Neural cell (in vitro differentiated cells): ENCODE results near the gene APMAP. TPM values are rescaled to one million over a fixed set of nuclear protein-coding genes. Genes with fewer than 3 reads are reported as not detected.

Experiments
- H2AFZ ChIP-seq: fragments of 200-600, 300-800 bp; sonication (generic), shearing (Covaris generic); 2 replicates; pipeline ENCODE4 v1.6.0; 2014; ENCODE audit warnings: low read depth, mild to moderate bottlenecking, antibody characterized with exemption, low read length, moderate library complexity
- H3F3A ChIP-seq: fragments of 200-600 bp; shearing (Covaris generic); 2 replicates; pipeline ENCODE4 v1.6.1; 2016; ENCODE audit warnings: mild to moderate bottlenecking, moderate library complexity, mixed read lengths, antibody characterized with exemption, low read length; ENCODE audit not compliant: insufficient read depth, poor library complexity, severe bottlenecking
- H3K27ac ChIP-seq: fragments of 200-600, 300-800 bp; sonication (generic), shearing (Covaris generic); 2 replicates; pipeline ENCODE4 v1.5.1; 2014; ENCODE audit warnings: mild to moderate bottlenecking, low read length, moderate library complexity
- H3K27me3 ChIP-seq: fragments of 300-800, 200-600 bp; sonication (generic), shearing (Covaris generic); 2 replicates; pipeline ENCODE4 v1.6.0; 2014; ENCODE audit warnings: mild to moderate bottlenecking, low read depth, low read length, moderate library complexity; ENCODE audit not compliant: insufficient read depth
- H3K36me3 ChIP-seq: fragments of 300-800, 200-600 bp; sonication (generic), shearing (Covaris generic); 2 replicates; pipeline ENCODE4 v1.5.1; 2014; ENCODE audit warnings: mild to moderate bottlenecking, antibody characterized with exemption, low read length, moderate library complexity; ENCODE audit not compliant: insufficient read depth
- H3K4me2 ChIP-seq: fragments of 300-800, 200-600 bp; sonication (generic), shearing (Covaris generic); 2 replicates; pipeline ENCODE4 v1.6.0; 2014; ENCODE audit warnings: mild to moderate bottlenecking, low read length
- H3K4me3 ChIP-seq: fragments of 300-800, 200-600 bp; sonication (generic), shearing (Covaris generic); 2 replicates; pipeline ENCODE4 v1.5.1; 2014; ENCODE audit warnings: mild to moderate bottlenecking, low read length, moderate library complexity
- H3K79me2 ChIP-seq: fragments of 200-600 bp; shearing (Covaris generic); replicated peaks from 2 replicates; pipeline ENCODE4 v1.6.0; 2014; ENCODE audit warnings: mild to moderate bottlenecking, low read length, moderate library complexity; ENCODE audit not compliant: insufficient read depth
- H3K9ac ChIP-seq: fragments of 300-800, 200-600 bp; sonication (generic), shearing (Covaris generic); 2 replicates; pipeline ENCODE4 v1.6.1; 2016; ENCODE audit warnings: mild to moderate bottlenecking, low read length, mixed read lengths
- H3K9me2 ChIP-seq: fragments of 200-600 bp; shearing (Covaris generic); 2 replicates; pipeline ENCODE4 v1.6.1; 2016; ENCODE audit warnings: mild to moderate bottlenecking, low read length, mixed read lengths; ENCODE audit not compliant: insufficient read depth
- H3K9me3 ChIP-seq: fragments of 200-600, 300-800 bp; sonication (generic), shearing (Covaris generic); 2 replicates; pipeline ENCODE4 v1.6.1; 2016; ENCODE audit warnings: mild to moderate bottlenecking, mixed run types, low read length, moderate library complexity, mixed read lengths
- H4K20me1 ChIP-seq: fragments of 200-600 bp; shearing (Covaris generic); 2 replicates; pipeline ENCODE4 v1.6.1; 2016; ENCODE audit warnings: mild to moderate bottlenecking, mixed run types; ENCODE audit not compliant: insufficient read depth
- EP300 ChIP-seq: fragments of 450-650 bp; conservative IDR thresholded peaks from 2 replicates; pipeline ENCODE4 v1.6.1; 2014; ENCODE audit warnings: antibody characterized with exemption, mild to moderate bottlenecking, moderate library complexity; ENCODE audit not compliant: poor library complexity, severe bottlenecking
- EZH2 ChIP-seq: fragments of 200-600, 300-800 bp; shearing (Covaris generic), sonication (generic); IDR thresholded peaks from 2 replicates; pipeline ENCODE4 v1.6.1; 2014; ENCODE audit warnings: antibody characterized with exemption, low read length, borderline replicate concordance, mild to moderate bottlenecking; ENCODE audit not compliant: insufficient read depth, poor library complexity, severe bottlenecking
- MXI1 ChIP-seq: fragments of 450-650 bp; conservative IDR thresholded peaks from 2 replicates; pipeline ENCODE4 v1.6.1; 2014; ENCODE audit warnings: antibody characterized with exemption, mild to moderate bottlenecking; ENCODE audit not compliant: poor library complexity, severe bottlenecking
- POLR2AphosphoS5 ChIP-seq: IDR thresholded peaks from 2 replicates; pipeline ENCODE4 v1.6.1; 2012
- RAD21 ChIP-seq: fragments of 450-650 bp; conservative IDR thresholded peaks from 2 replicates; pipeline ENCODE4 v1.6.1; 2014; ENCODE audit warnings: antibody characterized with exemption, mild to moderate bottlenecking, moderate library complexity
- SMC3 ChIP-seq: fragments of 450-650 bp; conservative IDR thresholded peaks from 2 replicates; pipeline ENCODE4 v1.6.1; 2014; ENCODE audit warnings: antibody characterized with exemption, mild to moderate bottlenecking, moderate library complexity; ENCODE audit not compliant: poor library complexity
- TAF1 ChIP-seq: IDR thresholded peaks from 2 replicates; pipeline ENCODE4 v1.6.1; 2012; ENCODE audit warnings: low read depth
- polyA plus RNA-seq: library from polyadenylated mRNA; depleted of rRNA; stranded (reverse); fragments of >200 nt; gene quantifications from 2 replicates; pipeline ENCODE4 v1.2.3, GENCODE V29; 2014
- TF ChIP-seq, protein P1 (sequence below): IDR thresholded peaks from 2 replicates; pipeline ENCODE4 v1.6.1; 2012; ENCODE audit warnings: borderline replicate concordance
- TF ChIP-seq, protein P2 (sequence below): fragments of 450-650 bp; IDR thresholded peaks from 2 replicates; pipeline ENCODE4 v1.5.1; 2014; ENCODE audit warnings: antibody characterized with exemption, mild to moderate bottlenecking, moderate library complexity; ENCODE audit not compliant: poor library complexity, severe bottlenecking

APMAP gene
- polyA plus RNA-seq, 1 donor from 2014 or later = 140 TPM

DNA sequence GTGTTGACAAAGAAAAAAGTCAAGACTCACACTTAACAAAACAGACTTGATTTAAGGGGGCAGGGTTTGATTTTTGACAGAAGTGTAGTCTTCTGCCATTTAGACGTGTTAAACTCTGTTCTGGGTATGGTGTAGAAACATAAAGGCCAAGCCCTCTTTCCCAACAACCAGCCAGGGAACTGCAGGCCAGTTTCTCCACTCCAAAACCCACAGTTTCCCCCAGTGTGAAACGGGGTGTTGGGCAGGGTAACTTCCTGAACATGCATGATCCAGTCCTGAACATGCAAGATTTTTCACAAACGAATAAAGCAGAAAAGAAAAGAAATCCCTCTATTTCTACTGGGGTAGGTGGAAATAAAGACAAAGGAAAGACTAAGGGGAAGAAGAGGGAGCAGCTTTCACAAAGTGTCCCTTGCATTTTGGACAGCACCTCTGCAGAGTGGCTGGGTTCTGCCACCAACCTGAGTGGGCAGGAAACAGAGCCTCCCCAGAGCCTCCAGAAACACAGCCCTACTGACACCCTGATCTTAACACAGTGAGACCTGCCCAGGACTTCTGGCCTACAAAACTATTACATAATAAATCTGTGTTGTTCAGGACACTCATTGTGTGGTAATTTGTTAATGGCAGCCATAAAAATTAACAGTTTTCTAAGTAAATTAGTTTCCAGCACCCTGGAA lies 7.5 kb downstream of the APMAP start:
- H3K9me3 ChIP-seq = peaks cover 5% of the 10 kb centered on the region
- H3K4me3 ChIP-seq = no peak overlapping the region
- no peak overlapping the region for H3K4me2 ChIP-seq
- no peaks in the 10 kb centered on the region for H3K27me3 ChIP-seq
- peaks cover 25% of the 10 kb centered on the region for H3K79me2 ChIP-seq
- peaks cover 9% of the 10 kb centered on the region for H3K36me3 ChIP-seq
- no peak overlapping the region for H2AFZ ChIP-seq
- H3F3A ChIP-seq = no peaks in the 10 kb centered on the region
- TF ChIP-seq, protein P1, sequence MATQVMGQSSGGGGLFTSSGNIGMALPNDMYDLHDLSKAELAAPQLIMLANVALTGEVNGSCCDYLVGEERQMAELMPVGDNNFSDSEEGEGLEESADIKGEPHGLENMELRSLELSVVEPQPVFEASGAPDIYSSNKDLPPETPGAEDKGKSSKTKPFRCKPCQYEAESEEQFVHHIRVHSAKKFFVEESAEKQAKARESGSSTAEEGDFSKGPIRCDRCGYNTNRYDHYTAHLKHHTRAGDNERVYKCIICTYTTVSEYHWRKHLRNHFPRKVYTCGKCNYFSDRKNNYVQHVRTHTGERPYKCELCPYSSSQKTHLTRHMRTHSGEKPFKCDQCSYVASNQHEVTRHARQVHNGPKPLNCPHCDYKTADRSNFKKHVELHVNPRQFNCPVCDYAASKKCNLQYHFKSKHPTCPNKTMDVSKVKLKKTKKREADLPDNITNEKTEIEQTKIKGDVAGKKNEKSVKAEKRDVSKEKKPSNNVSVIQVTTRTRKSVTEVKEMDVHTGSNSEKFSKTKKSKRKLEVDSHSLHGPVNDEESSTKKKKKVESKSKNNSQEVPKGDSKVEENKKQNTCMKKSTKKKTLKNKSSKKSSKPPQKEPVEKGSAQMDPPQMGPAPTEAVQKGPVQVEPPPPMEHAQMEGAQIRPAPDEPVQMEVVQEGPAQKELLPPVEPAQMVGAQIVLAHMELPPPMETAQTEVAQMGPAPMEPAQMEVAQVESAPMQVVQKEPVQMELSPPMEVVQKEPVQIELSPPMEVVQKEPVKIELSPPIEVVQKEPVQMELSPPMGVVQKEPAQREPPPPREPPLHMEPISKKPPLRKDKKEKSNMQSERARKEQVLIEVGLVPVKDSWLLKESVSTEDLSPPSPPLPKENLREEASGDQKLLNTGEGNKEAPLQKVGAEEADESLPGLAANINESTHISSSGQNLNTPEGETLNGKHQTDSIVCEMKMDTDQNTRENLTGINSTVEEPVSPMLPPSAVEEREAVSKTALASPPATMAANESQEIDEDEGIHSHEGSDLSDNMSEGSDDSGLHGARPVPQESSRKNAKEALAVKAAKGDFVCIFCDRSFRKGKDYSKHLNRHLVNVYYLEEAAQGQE = no peak
- no peak for TF ChIP-seq MXI1
- TF ChIP-seq, protein P2, sequence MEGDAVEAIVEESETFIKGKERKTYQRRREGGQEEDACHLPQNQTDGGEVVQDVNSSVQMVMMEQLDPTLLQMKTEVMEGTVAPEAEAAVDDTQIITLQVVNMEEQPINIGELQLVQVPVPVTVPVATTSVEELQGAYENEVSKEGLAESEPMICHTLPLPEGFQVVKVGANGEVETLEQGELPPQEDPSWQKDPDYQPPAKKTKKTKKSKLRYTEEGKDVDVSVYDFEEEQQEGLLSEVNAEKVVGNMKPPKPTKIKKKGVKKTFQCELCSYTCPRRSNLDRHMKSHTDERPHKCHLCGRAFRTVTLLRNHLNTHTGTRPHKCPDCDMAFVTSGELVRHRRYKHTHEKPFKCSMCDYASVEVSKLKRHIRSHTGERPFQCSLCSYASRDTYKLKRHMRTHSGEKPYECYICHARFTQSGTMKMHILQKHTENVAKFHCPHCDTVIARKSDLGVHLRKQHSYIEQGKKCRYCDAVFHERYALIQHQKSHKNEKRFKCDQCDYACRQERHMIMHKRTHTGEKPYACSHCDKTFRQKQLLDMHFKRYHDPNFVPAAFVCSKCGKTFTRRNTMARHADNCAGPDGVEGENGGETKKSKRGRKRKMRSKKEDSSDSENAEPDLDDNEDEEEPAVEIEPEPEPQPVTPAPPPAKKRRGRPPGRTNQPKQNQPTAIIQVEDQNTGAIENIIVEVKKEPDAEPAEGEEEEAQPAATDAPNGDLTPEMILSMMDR = no peak
- TF ChIP-seq EZH2 = no peak
- no peak for TF ChIP-seq SMC3
- no peak for TF ChIP-seq EP300
- no peak for TF ChIP-seq POLR2AphosphoS5
- TF ChIP-seq TAF1 = no peak
- TF ChIP-seq RAD21 = no peak
- H3K27ac ChIP-seq = no peak overlapping the region
- H4K20me1 ChIP-seq = no peaks in the 10 kb centered on the region
- no peaks in the 10 kb centered on the region for H3K9me2 ChIP-seq
- H3K9ac ChIP-seq = no peak overlapping the region

DNA sequence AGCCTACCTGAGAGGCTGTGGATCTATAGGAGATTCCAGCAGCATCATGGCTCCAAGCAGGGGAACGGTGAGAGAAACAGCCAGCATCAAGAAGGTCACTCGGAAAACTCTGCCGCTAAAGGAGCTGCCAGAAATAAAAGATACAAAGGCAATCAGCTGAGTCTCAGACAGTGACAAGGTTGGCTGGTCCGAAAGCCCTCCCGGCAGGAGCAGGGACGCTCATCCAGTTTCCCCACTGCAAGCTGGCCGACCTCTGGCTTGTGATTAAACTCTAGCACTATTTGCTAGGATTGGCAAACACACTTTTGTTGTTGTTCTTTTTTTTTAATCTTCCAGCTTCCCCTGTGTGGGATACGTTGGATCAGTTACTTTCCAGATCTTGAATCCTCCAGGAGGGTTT lies 8.7 kb downstream of the APMAP start:
- Histone ChIP-seq H3K79me2 (peaks cover 13% of the 10 kb centered on the region), H3K27me3 (no peaks in the 10 kb centered on the region), H3K4me2 (no peak overlapping the region), H3K9me2 (no peaks in the 10 kb centered on the region), H3K9me3 (peaks cover 5% of the 10 kb centered on the region), H3K27ac (no peak overlapping the region), H2AFZ (no peak overlapping the region), H3F3A (no peaks in the 10 kb centered on the region), H4K20me1 (no peaks in the 10 kb centered on the region), H3K9ac (no peak overlapping the region), H3K36me3 (peaks cover 12% of the 10 kb centered on the region), H3K4me3 (no peak overlapping the region)
- TF ChIP-seq EP300 = no peak

DNA sequence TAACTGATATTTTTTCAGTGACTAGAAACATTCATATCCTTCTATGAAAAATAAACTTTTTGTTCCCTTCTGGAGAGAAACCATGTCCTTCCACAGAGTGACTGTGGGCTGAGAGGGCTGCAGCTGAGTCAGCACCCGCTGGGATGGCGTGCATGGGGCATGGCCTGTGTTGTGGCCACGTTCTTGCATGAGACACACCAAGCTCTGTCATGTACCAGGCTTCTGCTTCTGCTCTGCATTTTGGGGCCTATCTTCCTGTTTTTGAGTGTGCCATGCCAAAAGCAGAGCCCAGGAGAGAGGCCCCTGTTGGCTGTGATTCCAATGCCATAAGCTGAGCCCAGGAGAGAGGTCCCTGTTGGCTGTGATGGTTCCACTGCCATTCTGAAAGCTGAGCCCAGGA lies 10.8 kb downstream of the APMAP start:
- no peaks in the 10 kb centered on the region for H3K9me2 ChIP-seq
- H3K9me3 ChIP-seq = peaks cover 6% of the 10 kb centered on the region
- no peaks in the 10 kb centered on the region for H4K20me1 ChIP-seq
- H2AFZ ChIP-seq = no peak overlapping the region
- H3K27ac ChIP-seq = no peak overlapping the region
- no peak overlapping the region for H3K4me2 ChIP-seq
- no peak overlapping the region for H3K4me3 ChIP-seq
- no peaks in the 10 kb centered on the region for H3K27me3 ChIP-seq
- TF ChIP-seq EP300 (no peak), RAD21 (no peak), MXI1 (no peak), EZH2 (no peak), SMC3 (no peak), TAF1 (no peak)
- TF ChIP-seq, protein P2 = no peak
- TF ChIP-seq, protein P1 = no peak
- H3K36me3 ChIP-seq = peaks cover 12% of the 10 kb centered on the region
- peaks cover 3% of the 10 kb centered on the region for H3K79me2 ChIP-seq
- H3F3A ChIP-seq = no peaks in the 10 kb centered on the region
- no peak overlapping the region for H3K9ac ChIP-seq
